Mucosa of descending colon (tissue), 3 donors: ENCODE data around the gene FAM131A. TPM values are rescaled to one million over a fixed set of nuclear protein-coding genes. Genes with fewer than 3 reads are reported as not detected.

ENCODE experiments used
- ATAC-seq: fragments of 200-7000 bp; cut with Tn5 transposase; one replicate; pipeline ENCODE4 v1.9.1; 2020; ENCODE audit warnings: mild to moderate bottlenecking, moderate library complexity
- DNase-seq, 3 donors: peaks; one replicate each; pipeline ENCODE4 v3.0.0-alpha.2; 2020
- H3K36me3 ChIP-seq: fragments of 200-600 bp; one replicate; pipeline ENCODE4 v1.8.0; 2021; ENCODE audit warnings: low read depth, mild to moderate bottlenecking
- H3K4me1 ChIP-seq: fragments of 200-600 bp; one replicate; pipeline ENCODE4 v1.8.0; 2021; ENCODE audit warnings: low read depth, mild to moderate bottlenecking
- H3K4me3 ChIP-seq: fragments of 200-600 bp; one replicate; pipeline ENCODE4 v1.8.0; 2021; ENCODE audit warnings: mild to moderate bottlenecking
- H3K9me3 ChIP-seq: fragments of 200-600 bp; one replicate; pipeline ENCODE4 v1.8.0; 2021; ENCODE audit warnings: mild to moderate bottlenecking
- CTCF ChIP-seq: fragments of 200-600 bp; IDR thresholded peaks from one replicate; pipeline ENCODE4 v1.8.0; 2022; ENCODE audit warnings: antibody characterized with exemption, mild to moderate bottlenecking
- intact Hi-C, 2 donors: fragments of 100-400 bp; cut with DNase I in 1 of 2; cut with micrococcal nuclease in 1 of 2; formaldehyde crosslinking; loops; one replicate each; pipeline versions ENCODE4 v1.11.0 to v1.11.1; 2022; cut with DNase I, micrococcal nuclease
- total RNA-seq, 3 donors: library from RNA; stranded (reverse); fragmentation: NEBNext Ultra II Directional in 2 of 3; extraction: Animal tissue kit (Norgen Biotek cat#: 25700) in 2 of 3; gene quantifications; one replicate each; pipeline versions ENCODE4 v1.2.1 to v1.2.4, GENCODE V29; 2021 to 2023
- donor health status: DM: no; HTN: no; CAD: no; lungs with moderate emphysema.
- donor health status: DM: no; HTN: no; CAD: no.
- donor health status: DM: no; HTN: yes; CAD: no.

The FAM131A gene
- total RNA-seq, 3 donors from 2014 or later, result 14.1 to 29.8 (median 16.4) TPM

- H3K4me3 ChIP-seq, result no peak overlapping the region
- ATAC-seq, result no peak
- no peak for DNase-seq
- no peak for TF ChIP-seq CTCF
- H3K36me3 ChIP-seq, result peaks cover 74% of the 10 kb centered on the region
- no peaks in the 10 kb centered on the region for H3K4me1 ChIP-seq
- intact Hi-C loops, result no loop called here
- no peaks in the 10 kb centered on the region for H3K9me3 ChIP-seq
Measured at GRCh38 chr3:184325715-184326369, 11.6 kb upstream of the FAM131A start.

GRCh38 chr3:184327171-184327570 lies 10.2 kb upstream of the FAM131A start:
- no peak overlapping the region for H3K4me3 ChIP-seq
- intact Hi-C loops, result no loop called here
- DNase-seq (no peak), ATAC-seq (no peak)
- H3K4me1 ChIP-seq, result no peaks in the 10 kb centered on the region
- no peak for TF ChIP-seq CTCF
- H3K36me3 ChIP-seq, result peaks cover 79% of the 10 kb centered on the region
- no peaks in the 10 kb centered on the region for H3K9me3 ChIP-seq

- Histone ChIP-seq H3K9me3 (no peaks in the 10 kb centered on the region), H3K36me3 (peaks cover 67% of the 10 kb centered on the region), H3K4me1 (no peaks in the 10 kb centered on the region), H3K4me3 (no peak overlapping the region)
- ATAC-seq (no peak), DNase-seq (no peak)
- intact Hi-C loops, result no loop called here
- no peak for TF ChIP-seq CTCF
Measured at GRCh38 chr3:184328516-184328915, 8.9 kb upstream of the FAM131A start.

GRCh38 chr3:184332370-184333090 lies 4.9 kb upstream of the FAM131A start:
- Histone ChIP-seq H3K4me1 (peaks cover 11% of the 10 kb centered on the region), H3K9me3 (no peaks in the 10 kb centered on the region), H3K4me3 (no peak overlapping the region), H3K36me3 (peaks cover 42% of the 10 kb centered on the region)
- ATAC-seq (no peak), DNase-seq (peak in 2 of 3 donors; percentile 8 to 14)
- no peak for TF ChIP-seq CTCF
- intact Hi-C loops, result no loop called here

GRCh38 chr3:184333190-184333589 lies 4.2 kb upstream of the FAM131A start:
- ATAC-seq, result no peak
- DNase-seq, result peak in 2 of 3 donors; percentile 0 to 10
- intact Hi-C loops, result no loop called here
- Histone ChIP-seq H3K4me1 (peaks cover 17% of the 10 kb centered on the region), H3K36me3 (peaks cover 35% of the 10 kb centered on the region), H3K4me3 (no peak overlapping the region), H3K9me3 (no peaks in the 10 kb centered on the region)
- no peak for TF ChIP-seq CTCF
